K562 (cell line): ENCODE data around the gene HAP1. TPM values are rescaled to one million over a fixed set of nuclear protein-coding genes. Genes with fewer than 3 reads are reported as not detected.

Experiments used
- ARID1B ChIP-seq: fragments of 450-650 bp; IDR thresholded peaks from 2 replicates; pipeline ENCODE4 v1.6.1; 2016; ENCODE audit warnings: antibody characterized with exemption, mild to moderate bottlenecking, inconsistent platforms
- CBFA2T3 ChIP-seq: fragments of 450-650 bp; IDR thresholded peaks from 2 replicates; pipeline ENCODE4 v1.6.1; 2017
- CTBP1 ChIP-seq: fragments of 450-650 bp; IDR thresholded peaks from 2 replicates; pipeline ENCODE4 v1.6.1; 2016; ENCODE audit warnings: borderline replicate concordance
- DMBX1 ChIP-seq: fragments of 250-450 bp; sonication (Bioruptor Pico); IDR thresholded peaks from 2 replicates; pipeline ENCODE4 v1.8.0; 2022; ENCODE audit warnings: inconsistent platforms, mild to moderate bottlenecking, moderate library complexity, borderline replicate concordance
- ELF2 ChIP-seq: fragments of 250-450 bp; sonication (Bioruptor Pico); IDR thresholded peaks from 2 replicates; pipeline ENCODE4 v1.5.0; 2021; ENCODE audit warnings: mild to moderate bottlenecking
- EP400 ChIP-seq: fragments of 450-650 bp; IDR thresholded peaks from 2 replicates; pipeline ENCODE4 v1.6.1; 2017; ENCODE audit warnings: antibody characterized with exemption, mild to moderate bottlenecking, moderate library complexity
- HNRNPK ChIP-seq: fragments of 200-400 bp; formaldehyde crosslinking; IDR thresholded peaks from one replicate; pipeline ENCODE4 v1.6.1; 2018; ENCODE audit warnings: mild to moderate bottlenecking, low read depth, low read length; ENCODE audit not compliant: poor library complexity, severe bottlenecking
- MTA2 ChIP-seq: fragments of 450-650 bp; IDR thresholded peaks from 2 replicates; pipeline ENCODE4 v1.6.1; 2016; ENCODE audit warnings: low read depth
- NFXL1 ChIP-seq: fragments of 450-650 bp; formaldehyde crosslinking; IDR thresholded peaks from 2 replicates; pipeline ENCODE4 v1.4.0; 2021; ENCODE audit warnings: mild to moderate bottlenecking
- NRF1 ChIP-seq, 2 experiments: fragments of 450-650 bp; IDR thresholded peaks in 1 of 2; conservative IDR thresholded peaks in 1 of 2; 2 replicates each; pipeline ENCODE4 v1.6.1; 2014; ENCODE audit warnings: mild to moderate bottlenecking in 2 of 2
- PTRF ChIP-seq: fragments of 450-650 bp; IDR thresholded peaks from 2 replicates; pipeline ENCODE4 v1.6.1; 2016; ENCODE audit warnings: mild to moderate bottlenecking, missing genetic modification characterization, missing compliant biosample characterization
- PURB ChIP-seq: sonication (generic); formaldehyde crosslinking; IDR thresholded peaks from 2 replicates; pipeline ENCODE4 v1.9.0; 2021; ENCODE audit warnings: low read depth, mild to moderate bottlenecking, missing genetic modification reagents
- STAT5B ChIP-seq: fragments of 250-450 bp; sonication (Bioruptor Pico); IDR thresholded peaks from 2 replicates; pipeline ENCODE4 v1.8.0; 2021; ENCODE audit warnings: mild to moderate bottlenecking, inconsistent platforms
- TEAD1 ChIP-seq, 2 experiments: fragments of 450-650 bp in 1 of 2; sonication (generic) in 1 of 2; formaldehyde crosslinking; IDR thresholded peaks; 2 replicates each; pipeline versions ENCODE4 v1.4.0 to v1.8.0; 2020 to 2022; ENCODE audit warnings: mild to moderate bottlenecking in 2 of 2, missing genetic modification reagents in 1 of 2
- ZNF197 ChIP-seq: fragments of 200-800 bp; sonication (Bioruptor generic); IDR thresholded peaks from 2 replicates; pipeline ENCODE4 v1.6.1; 2016; ENCODE audit warnings: low read depth, missing genetic modification characterization, missing compliant biosample characterization
- ZNF41 ChIP-seq: fragments of 250-450 bp; sonication (Bioruptor Pico); conservative IDR thresholded peaks from 2 replicates; pipeline ENCODE4 v1.4.0; 2020; ENCODE audit warnings: mild to moderate bottlenecking
- ZNF644 ChIP-seq: fragments of 200-800 bp; sonication (Bioruptor generic); IDR thresholded peaks from 2 replicates; pipeline ENCODE4 v1.6.1; 2016; ENCODE audit warnings: low read depth, missing genetic modification characterization, missing compliant biosample characterization
- ZZZ3 ChIP-seq: fragments of 450-650 bp; IDR thresholded peaks from 2 replicates; pipeline ENCODE4 v1.6.1; 2016; ENCODE audit warnings: antibody characterized with exemption, mild to moderate bottlenecking, moderate library complexity
- polyA plus RNA-seq, 8 experiments: library from polyadenylated mRNA; depleted of rRNA in 4 of 8; stranded (reverse) in 5 of 8; unstranded in 3 of 8; fragments of >200 nt; fragmentation: Nextera tagmentation in 2 of 8; fragmentation: Illumina TruSeq in 1 of 8; extraction: Ambion mirVana in 2 of 8; extraction: Trizol in 1 of 8; gene quantifications; 2 replicates each; pipeline versions ENCODE4 v1.2.1 to v1.2.3, GENCODE V29; 2011 to 2014; ENCODE audit warnings: inconsistent platforms in 1 of 8, missing spikeins in 1 of 8
- total RNA-seq, 7 experiments: library from RNA; depleted of rRNA in 6 of 7; stranded (reverse); fragments of >200 nt in 6 of 7; fragmentation: Illumina TruSeq in 2 of 7; extraction: Trizol in 2 of 7; gene quantifications; 2 replicates each; pipeline versions ENCODE4 v1.2.1 to v1.2.3, GENCODE V29; 2011 to 2021; ENCODE audit warnings: low replicate concordance in 1 of 7
- TF ChIP-seq, protein P1 (sequence below): IDR thresholded peaks from 2 replicates; pipeline ENCODE4 v1.6.1; 2011; ENCODE audit warnings: borderline replicate concordance, low read depth, mild to moderate bottlenecking, moderate library complexity, low read length; ENCODE audit not compliant: insufficient read depth, poor library complexity, severe bottlenecking
- TF ChIP-seq, protein P2 (sequence below): sonication (generic); formaldehyde crosslinking; IDR thresholded peaks from 2 replicates; pipeline ENCODE4 v1.9.0; 2022; ENCODE audit warnings: mild to moderate bottlenecking, missing genetic modification reagents
- TF ChIP-seq, protein P3 (sequence below): sonication (generic); formaldehyde crosslinking; IDR thresholded peaks from 2 replicates; pipeline ENCODE4 v1.8.1; 2023; ENCODE audit warnings: mild to moderate bottlenecking, missing genetic modification reagents, moderate library complexity
- TF ChIP-seq, protein P4 (sequence below): sonication (generic); formaldehyde crosslinking; IDR thresholded peaks from 2 replicates; pipeline ENCODE4 v1.5.0; 2020; ENCODE audit warnings: missing genetic modification reagents

Gene HAP1
- total and polyA plus RNA-seq, 9 of the 15 experiments (the other 6 are each of a cell fraction or from before 2014, with no cell fraction given), result under 0.01 to 0.09 (median 0.04) TPM; not detected in 6

DNA sequence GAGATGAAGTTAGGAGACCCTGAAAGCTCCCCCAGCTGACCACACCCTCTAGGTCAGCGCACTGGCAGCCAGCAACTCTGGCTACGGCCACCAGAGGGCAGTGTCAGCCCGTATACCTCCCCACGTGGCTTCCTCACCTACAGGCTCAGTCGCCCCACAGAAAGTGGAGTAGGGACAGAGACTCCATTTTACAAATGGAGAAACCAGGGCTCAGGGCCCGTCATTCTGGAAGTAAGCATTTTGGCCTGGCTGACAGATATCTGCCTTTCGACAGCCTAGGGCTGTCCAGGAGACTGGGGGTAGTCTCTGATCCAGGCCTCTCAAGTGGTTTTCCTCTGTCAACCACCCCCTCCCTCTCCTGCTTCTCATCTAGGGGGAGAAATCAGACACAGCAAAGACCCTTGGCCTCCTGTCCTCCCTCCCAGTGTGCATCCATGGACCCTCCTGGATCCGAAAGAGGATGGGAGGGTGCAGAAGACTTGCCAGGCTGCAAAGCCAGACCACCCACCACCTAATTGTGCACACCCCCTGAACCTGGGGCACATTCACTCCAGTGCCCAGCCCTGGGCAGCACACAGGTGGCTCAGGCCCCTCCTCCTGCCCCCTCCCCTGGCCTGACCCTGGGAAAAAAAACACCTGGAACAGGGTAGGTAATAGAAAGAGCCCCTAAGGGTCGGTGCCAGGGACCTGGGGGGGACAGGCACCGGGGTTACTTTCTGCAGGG, 3.8 kb upstream of the HAP1 start (continued):
- TF ChIP-seq ZNF644 (tag) (peak; percentile 67; the same call in 1 of the 2 replicates), MTA2 (no peak), STAT5B (CRISPR knock-in tag) (no peak), PTRF (tag) (peak; percentile 66), EP400 (peak; percentile 85), ARID1B (0 out of 2 replicates have a peak, but pooled peaks have one; percentile 29), CTBP1 (peak; percentile 75; the same call in 1 of the 2 replicates), NRF1 (conservative IDR thresholded peaks at IDR 0.05 in 1 of 2, IDR thresholded peaks at IDR 0.05 in 1 of 2) (no peak), CBFA2T3 (no peak), PURB (no peak), ZNF41 (CRISPR knock-in tag) (peak; percentile 75; the same call in 1 of the 2 replicates), ZNF197 (peak; percentile 78), ZZZ3 (no peak), ELF2 (CRISPR knock-in tag) (no peak), TEAD1 (CRISPR knock-in tag; IDR thresholded peaks at IDR 0.05) (peak in 1 of 2 experiments; percentile 90; a peak in 2 of 4 replicates), HNRNPK (no peak), NFXL1 (no peak), DMBX1 (peak; percentile 88; the same call in 1 of the 2 replicates)
- TF ChIP-seq, protein P1, sequence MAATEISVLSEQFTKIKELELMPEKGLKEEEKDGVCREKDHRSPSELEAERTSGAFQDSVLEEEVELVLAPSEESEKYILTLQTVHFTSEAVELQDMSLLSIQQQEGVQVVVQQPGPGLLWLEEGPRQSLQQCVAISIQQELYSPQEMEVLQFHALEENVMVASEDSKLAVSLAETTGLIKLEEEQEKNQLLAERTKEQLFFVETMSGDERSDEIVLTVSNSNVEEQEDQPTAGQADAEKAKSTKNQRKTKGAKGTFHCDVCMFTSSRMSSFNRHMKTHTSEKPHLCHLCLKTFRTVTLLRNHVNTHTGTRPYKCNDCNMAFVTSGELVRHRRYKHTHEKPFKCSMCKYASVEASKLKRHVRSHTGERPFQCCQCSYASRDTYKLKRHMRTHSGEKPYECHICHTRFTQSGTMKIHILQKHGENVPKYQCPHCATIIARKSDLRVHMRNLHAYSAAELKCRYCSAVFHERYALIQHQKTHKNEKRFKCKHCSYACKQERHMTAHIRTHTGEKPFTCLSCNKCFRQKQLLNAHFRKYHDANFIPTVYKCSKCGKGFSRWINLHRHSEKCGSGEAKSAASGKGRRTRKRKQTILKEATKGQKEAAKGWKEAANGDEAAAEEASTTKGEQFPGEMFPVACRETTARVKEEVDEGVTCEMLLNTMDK, result peak; percentile 7
- TF ChIP-seq, protein P2, sequence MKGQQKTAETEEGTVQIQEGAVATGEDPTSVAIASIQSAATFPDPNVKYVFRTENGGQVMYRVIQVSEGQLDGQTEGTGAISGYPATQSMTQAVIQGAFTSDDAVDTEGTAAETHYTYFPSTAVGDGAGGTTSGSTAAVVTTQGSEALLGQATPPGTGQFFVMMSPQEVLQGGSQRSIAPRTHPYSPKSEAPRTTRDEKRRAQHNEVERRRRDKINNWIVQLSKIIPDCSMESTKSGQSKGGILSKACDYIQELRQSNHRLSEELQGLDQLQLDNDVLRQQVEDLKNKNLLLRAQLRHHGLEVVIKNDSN (CRISPR knock-in tag), result peak; percentile 72
- TF ChIP-seq, protein P3, sequence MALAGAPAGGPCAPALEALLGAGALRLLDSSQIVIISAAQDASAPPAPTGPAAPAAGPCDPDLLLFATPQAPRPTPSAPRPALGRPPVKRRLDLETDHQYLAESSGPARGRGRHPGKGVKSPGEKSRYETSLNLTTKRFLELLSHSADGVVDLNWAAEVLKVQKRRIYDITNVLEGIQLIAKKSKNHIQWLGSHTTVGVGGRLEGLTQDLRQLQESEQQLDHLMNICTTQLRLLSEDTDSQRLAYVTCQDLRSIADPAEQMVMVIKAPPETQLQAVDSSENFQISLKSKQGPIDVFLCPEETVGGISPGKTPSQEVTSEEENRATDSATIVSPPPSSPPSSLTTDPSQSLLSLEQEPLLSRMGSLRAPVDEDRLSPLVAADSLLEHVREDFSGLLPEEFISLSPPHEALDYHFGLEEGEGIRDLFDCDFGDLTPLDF (CRISPR knock-in tag), result no peak
- TF ChIP-seq, protein P4, sequence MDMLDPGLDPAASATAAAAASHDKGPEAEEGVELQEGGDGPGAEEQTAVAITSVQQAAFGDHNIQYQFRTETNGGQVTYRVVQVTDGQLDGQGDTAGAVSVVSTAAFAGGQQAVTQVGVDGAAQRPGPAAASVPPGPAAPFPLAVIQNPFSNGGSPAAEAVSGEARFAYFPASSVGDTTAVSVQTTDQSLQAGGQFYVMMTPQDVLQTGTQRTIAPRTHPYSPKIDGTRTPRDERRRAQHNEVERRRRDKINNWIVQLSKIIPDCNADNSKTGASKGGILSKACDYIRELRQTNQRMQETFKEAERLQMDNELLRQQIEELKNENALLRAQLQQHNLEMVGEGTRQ (CRISPR knock-in tag), result no peak; the same call in 1 of the 2 replicates
